Kidney epithelial cell (primary cell): ENCODE measurements around the gene EMP1. TPM values are rescaled to one million over a fixed set of nuclear protein-coding genes. Genes with fewer than 3 reads are reported as not detected.

ENCODE experiments used
- DNase-seq: peaks from one replicate; pipeline ENCODE4 v3.0.0-alpha.2; 2010; ENCODE audit warnings: low read depth
- H3K27me3 ChIP-seq: 2 replicates; pipeline ENCODE4 v1.6.0; 2011; ENCODE audit warnings: low read length; ENCODE audit not compliant: control insufficient read depth, insufficient read depth
- H3K36me3 ChIP-seq: 2 replicates; pipeline ENCODE4 v1.5.1; 2011; ENCODE audit warnings: low read length; ENCODE audit not compliant: control insufficient read depth, insufficient read depth
- H3K4me3 ChIP-seq: 2 replicates; pipeline ENCODE4 v1.5.1; 2011; ENCODE audit warnings: low read depth, mild to moderate bottlenecking, control low read depth, low read length
- total RNA-seq: library from RNA; depleted of rRNA; stranded (reverse); fragments of >200 nt; gene quantifications from 2 replicates; pipeline ENCODE4 v1.2.3, GENCODE V29; 2015
- TF ChIP-seq, protein P1 (sequence below): IDR thresholded peaks from 2 replicates; pipeline ENCODE4 v1.5.1; 2011; ENCODE audit warnings: mild to moderate bottlenecking, moderate library complexity, low read length, control low read depth, inconsistent platforms; ENCODE audit not compliant: insufficient read depth, poor library complexity, severe bottlenecking

The EMP1 gene
- total RNA-seq, 1 donor from 2014 or later = 241 TPM

GRCh38 chr12:13181375-13182070 is 15.0 kb upstream of the EMP1 start:
- Histone ChIP-seq H3K36me3 (no peaks in the 10 kb centered on the region), H3K27me3 (no peaks in the 10 kb centered on the region), H3K4me3 (no peak overlapping the region)
- DNase-seq = no peak
- TF ChIP-seq, protein P1, sequence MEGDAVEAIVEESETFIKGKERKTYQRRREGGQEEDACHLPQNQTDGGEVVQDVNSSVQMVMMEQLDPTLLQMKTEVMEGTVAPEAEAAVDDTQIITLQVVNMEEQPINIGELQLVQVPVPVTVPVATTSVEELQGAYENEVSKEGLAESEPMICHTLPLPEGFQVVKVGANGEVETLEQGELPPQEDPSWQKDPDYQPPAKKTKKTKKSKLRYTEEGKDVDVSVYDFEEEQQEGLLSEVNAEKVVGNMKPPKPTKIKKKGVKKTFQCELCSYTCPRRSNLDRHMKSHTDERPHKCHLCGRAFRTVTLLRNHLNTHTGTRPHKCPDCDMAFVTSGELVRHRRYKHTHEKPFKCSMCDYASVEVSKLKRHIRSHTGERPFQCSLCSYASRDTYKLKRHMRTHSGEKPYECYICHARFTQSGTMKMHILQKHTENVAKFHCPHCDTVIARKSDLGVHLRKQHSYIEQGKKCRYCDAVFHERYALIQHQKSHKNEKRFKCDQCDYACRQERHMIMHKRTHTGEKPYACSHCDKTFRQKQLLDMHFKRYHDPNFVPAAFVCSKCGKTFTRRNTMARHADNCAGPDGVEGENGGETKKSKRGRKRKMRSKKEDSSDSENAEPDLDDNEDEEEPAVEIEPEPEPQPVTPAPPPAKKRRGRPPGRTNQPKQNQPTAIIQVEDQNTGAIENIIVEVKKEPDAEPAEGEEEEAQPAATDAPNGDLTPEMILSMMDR = no peak

- no peak overlapping the region for H3K4me3 ChIP-seq
- no peaks in the 10 kb centered on the region for H3K36me3 ChIP-seq
- TF ChIP-seq, protein P1 = no peak
- DNase-seq = no peak
- no peaks in the 10 kb centered on the region for H3K27me3 ChIP-seq
Measured at GRCh38 chr12:13182881-13183280, 13.6 kb upstream of the EMP1 start.

GRCh38 chr12:13183620-13184019 is 12.9 kb upstream of the EMP1 start:
- Histone ChIP-seq H3K36me3 (no peaks in the 10 kb centered on the region), H3K4me3 (no peak overlapping the region), H3K27me3 (no peaks in the 10 kb centered on the region)
- TF ChIP-seq, protein P1 = no peak
- no peak for DNase-seq

GRCh38 chr12:13186302-13186701 is 10.2 kb upstream of the EMP1 start:
- H3K4me3 ChIP-seq = no peak overlapping the region
- no peak for DNase-seq
- H3K27me3 ChIP-seq = no peaks in the 10 kb centered on the region
- H3K36me3 ChIP-seq = no peaks in the 10 kb centered on the region
- TF ChIP-seq, protein P1 = no peak

GRCh38 chr12:13187399-13187798 is 9.1 kb upstream of the EMP1 start:
- DNase-seq = peak; percentile 89

GRCh38 chr12:13189264-13189663 is 7.3 kb upstream of the EMP1 start:
- H3K36me3 ChIP-seq = no peaks in the 10 kb centered on the region
- H3K27me3 ChIP-seq = no peaks in the 10 kb centered on the region
- no peak for DNase-seq
- TF ChIP-seq, protein P1 = no peak
- H3K4me3 ChIP-seq = no peak overlapping the region

More at GRCh38 chr12:13187399-13187798, 9.1 kb upstream of the EMP1 start:
- TF ChIP-seq, protein P1 = no peak
- no peaks in the 10 kb centered on the region for H3K36me3 ChIP-seq
- H3K4me3 ChIP-seq = no peak overlapping the region
- no peaks in the 10 kb centered on the region for H3K27me3 ChIP-seq
